ENCODE measurements around the gene FRMD8. TPM values are rescaled to one million over a fixed set of nuclear protein-coding genes. Genes with fewer than 3 reads are reported as not detected.

The FRMD8 gene
- total and polyA plus RNA-seq, 9 of the 15 experiments (the other 6 are each of a cell fraction or from before 2014, with no cell fraction given) = 4.5 to 54.5 (median 15.8) TPM

DNA sequence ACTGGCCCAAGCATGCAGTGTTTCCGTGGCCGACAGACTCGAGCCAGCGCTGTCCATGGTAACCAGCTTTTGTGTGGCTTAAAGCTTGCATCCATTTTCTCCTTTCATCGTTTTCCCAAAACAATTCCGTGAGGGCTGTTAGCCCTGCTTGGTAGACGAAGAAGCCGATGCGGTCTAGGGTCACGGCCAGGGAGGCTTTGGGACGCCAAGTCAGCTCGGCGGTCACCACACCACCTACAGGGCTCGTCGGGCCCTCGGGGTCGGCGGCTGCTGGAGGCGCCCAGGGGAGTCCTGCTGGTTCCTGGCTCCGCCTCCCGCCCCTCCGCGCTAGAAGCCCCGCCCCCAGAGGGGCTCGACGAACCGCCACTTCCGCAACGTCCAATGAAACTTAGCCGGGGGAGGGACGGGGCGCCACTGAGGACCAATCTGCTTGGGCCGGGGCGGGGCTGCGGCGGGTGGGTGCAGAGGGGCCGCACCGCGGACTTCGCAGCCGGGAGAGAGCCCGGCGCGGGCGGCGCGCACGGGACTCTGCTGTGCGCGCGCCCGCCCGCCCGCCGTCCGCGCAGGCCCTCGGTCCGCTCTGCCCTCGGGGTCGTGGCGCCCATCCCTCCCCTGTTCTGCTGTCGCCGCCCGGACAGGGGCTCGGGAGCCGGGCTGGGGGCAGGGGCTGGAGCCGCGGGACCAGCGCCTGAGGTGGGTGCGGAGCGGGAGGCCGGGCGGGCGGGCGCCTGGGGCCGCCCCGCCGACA lies 32.0 kb upstream of the FRMD8 start, which contains the start of gene TIGD3 (continued):
- TF ChIP-seq, protein P1, sequence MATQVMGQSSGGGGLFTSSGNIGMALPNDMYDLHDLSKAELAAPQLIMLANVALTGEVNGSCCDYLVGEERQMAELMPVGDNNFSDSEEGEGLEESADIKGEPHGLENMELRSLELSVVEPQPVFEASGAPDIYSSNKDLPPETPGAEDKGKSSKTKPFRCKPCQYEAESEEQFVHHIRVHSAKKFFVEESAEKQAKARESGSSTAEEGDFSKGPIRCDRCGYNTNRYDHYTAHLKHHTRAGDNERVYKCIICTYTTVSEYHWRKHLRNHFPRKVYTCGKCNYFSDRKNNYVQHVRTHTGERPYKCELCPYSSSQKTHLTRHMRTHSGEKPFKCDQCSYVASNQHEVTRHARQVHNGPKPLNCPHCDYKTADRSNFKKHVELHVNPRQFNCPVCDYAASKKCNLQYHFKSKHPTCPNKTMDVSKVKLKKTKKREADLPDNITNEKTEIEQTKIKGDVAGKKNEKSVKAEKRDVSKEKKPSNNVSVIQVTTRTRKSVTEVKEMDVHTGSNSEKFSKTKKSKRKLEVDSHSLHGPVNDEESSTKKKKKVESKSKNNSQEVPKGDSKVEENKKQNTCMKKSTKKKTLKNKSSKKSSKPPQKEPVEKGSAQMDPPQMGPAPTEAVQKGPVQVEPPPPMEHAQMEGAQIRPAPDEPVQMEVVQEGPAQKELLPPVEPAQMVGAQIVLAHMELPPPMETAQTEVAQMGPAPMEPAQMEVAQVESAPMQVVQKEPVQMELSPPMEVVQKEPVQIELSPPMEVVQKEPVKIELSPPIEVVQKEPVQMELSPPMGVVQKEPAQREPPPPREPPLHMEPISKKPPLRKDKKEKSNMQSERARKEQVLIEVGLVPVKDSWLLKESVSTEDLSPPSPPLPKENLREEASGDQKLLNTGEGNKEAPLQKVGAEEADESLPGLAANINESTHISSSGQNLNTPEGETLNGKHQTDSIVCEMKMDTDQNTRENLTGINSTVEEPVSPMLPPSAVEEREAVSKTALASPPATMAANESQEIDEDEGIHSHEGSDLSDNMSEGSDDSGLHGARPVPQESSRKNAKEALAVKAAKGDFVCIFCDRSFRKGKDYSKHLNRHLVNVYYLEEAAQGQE (IDR thresholded peaks at IDR 0.05; ENCODE audit: borderline replicate concordance) = peak; percentile 98
- TF ChIP-seq, protein P1 (CRISPR knock-in tag; IDR thresholded peaks at IDR 0.05; ENCODE audit: low read depth) = peak; percentile 94
- TF ChIP-seq ZNF184 (CRISPR knock-in tag; IDR thresholded peaks at IDR 0.05) (no peak), SP1 (CRISPR knock-in tag; IDR thresholded peaks at IDR 0.05) (peak; percentile 88), KDM4B (IDR thresholded peaks at IDR 0.05; ENCODE audit: borderline replicate concordance in 2 of 2, low read depth in 1 of 2) (no peak), FOXJ2 (tag; IDR thresholded peaks at IDR 0.05) (no peak), CBX5 (IDR thresholded peaks at IDR 0.05; ENCODE audit: borderline replicate concordance, low read depth) (no peak), SIN3B (IDR thresholded peaks at IDR 0.05; ENCODE audit: low read depth) (peak; percentile 64), MEF2D (tag; conservative IDR thresholded peaks at IDR 0.05; ENCODE audit: low read depth) (no peak), ZKSCAN8 (CRISPR knock-in tag; IDR thresholded peaks at IDR 0.05) (no peak), ZFX (CRISPR knock-in tag; IDR thresholded peaks at IDR 0.05) (peak; percentile 54; the same call in 1 of the 2 replicates), ZC3H8 (IDR thresholded peaks at IDR 0.05) (no peak), ZFP1 (CRISPR knock-in tag; IDR thresholded peaks at IDR 0.05) (no peak), MTA1 (IDR thresholded peaks at IDR 0.05; ENCODE audit: borderline replicate concordance) (no peak), TCF3 (CRISPR knock-in tag; IDR thresholded peaks at IDR 0.05) (no peak)
- TF ChIP-seq, protein P2, sequence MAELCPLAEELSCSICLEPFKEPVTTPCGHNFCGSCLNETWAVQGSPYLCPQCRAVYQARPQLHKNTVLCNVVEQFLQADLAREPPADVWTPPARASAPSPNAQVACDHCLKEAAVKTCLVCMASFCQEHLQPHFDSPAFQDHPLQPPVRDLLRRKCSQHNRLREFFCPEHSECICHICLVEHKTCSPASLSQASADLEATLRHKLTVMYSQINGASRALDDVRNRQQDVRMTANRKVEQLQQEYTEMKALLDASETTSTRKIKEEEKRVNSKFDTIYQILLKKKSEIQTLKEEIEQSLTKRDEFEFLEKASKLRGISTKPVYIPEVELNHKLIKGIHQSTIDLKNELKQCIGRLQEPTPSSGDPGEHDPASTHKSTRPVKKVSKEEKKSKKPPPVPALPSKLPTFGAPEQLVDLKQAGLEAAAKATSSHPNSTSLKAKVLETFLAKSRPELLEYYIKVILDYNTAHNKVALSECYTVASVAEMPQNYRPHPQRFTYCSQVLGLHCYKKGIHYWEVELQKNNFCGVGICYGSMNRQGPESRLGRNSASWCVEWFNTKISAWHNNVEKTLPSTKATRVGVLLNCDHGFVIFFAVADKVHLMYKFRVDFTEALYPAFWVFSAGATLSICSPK (IDR thresholded peaks at IDR 0.05; ENCODE audit: borderline replicate concordance) = no peak
- TF ChIP-seq, protein P3, sequence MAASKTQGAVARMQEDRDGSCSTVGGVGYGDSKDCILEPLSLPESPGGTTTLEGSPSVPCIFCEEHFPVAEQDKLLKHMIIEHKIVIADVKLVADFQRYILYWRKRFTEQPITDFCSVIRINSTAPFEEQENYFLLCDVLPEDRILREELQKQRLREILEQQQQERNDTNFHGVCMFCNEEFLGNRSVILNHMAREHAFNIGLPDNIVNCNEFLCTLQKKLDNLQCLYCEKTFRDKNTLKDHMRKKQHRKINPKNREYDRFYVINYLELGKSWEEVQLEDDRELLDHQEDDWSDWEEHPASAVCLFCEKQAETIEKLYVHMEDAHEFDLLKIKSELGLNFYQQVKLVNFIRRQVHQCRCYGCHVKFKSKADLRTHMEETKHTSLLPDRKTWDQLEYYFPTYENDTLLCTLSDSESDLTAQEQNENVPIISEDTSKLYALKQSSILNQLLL (CRISPR knock-in tag; IDR thresholded peaks at IDR 0.05; ENCODE audit: borderline replicate concordance) = no peak

Data from K562 (cell line).